HG02970 (cell line): ENCODE results near the gene CRK.
"Not testable (repeated sequence)": the region's sequence is repeated elsewhere in the genome, so short reads cannot be mapped to it uniquely, and the experiment has no call there.

Experiments
- ATAC-seq: cut with Tn5 transposase; IDR thresholded peaks from one replicate; pipeline ENCODE4 v1.9.1; 2021; ENCODE audit warnings: mild to moderate bottlenecking, moderate library complexity, moderate number of reproducible peaks; ENCODE audit not compliant: unreplicated experiment, low FRiP score

The CRK gene

GRCh38 chr17:1469231-1469852 is 13.3 kb upstream of the CRK start:
- no peak for ATAC-seq

- ATAC-seq = no peak
These were observed 12.0 kb upstream of the CRK start for GRCh38 chr17:1467898-1468492.

- no peak for ATAC-seq
These were observed 11.2 kb upstream of the CRK start for GRCh38 chr17:1467258-1467657.

- no peak for ATAC-seq
These were observed 8.2 kb upstream of the CRK start for GRCh38 chr17:1464186-1464585.

- no peak for ATAC-seq
These were observed 6.4 kb upstream of the CRK start for GRCh38 chr17:1462164-1463112.

GRCh38 chr17:1461198-1461944 is 5.3 kb upstream of the CRK start:
- ATAC-seq = no peak

GRCh38 chr17:1460233-1460632 is 4.2 kb upstream of the CRK start:
- ATAC-seq = no peak

GRCh38 chr17:1455291-1455796 is 688 bp downstream of the CRK start:
- peak; percentile 28 for ATAC-seq

- no peak for ATAC-seq
These were observed 1.5 kb downstream of the CRK start for GRCh38 chr17:1454541-1454940.

GRCh38 chr17:1453694-1454093 is 2.3 kb downstream of the CRK start:
- not testable (repeated sequence) for ATAC-seq

- no peak for ATAC-seq
These were observed 3.2 kb downstream of the CRK start for GRCh38 chr17:1452836-1453235.

GRCh38 chr17:1450261-1450660 is 5.8 kb downstream of the CRK start:
- ATAC-seq = not testable (repeated sequence)

- no peak for ATAC-seq
These were observed 6.5 kb downstream of the CRK start for GRCh38 chr17:1449412-1449967.

- ATAC-seq = no peak
These were observed 9.0 kb downstream of the CRK start for GRCh38 chr17:1447052-1447451.

- ATAC-seq = no peak
These were observed 9.8 kb downstream of the CRK start for GRCh38 chr17:1446201-1446600.

GRCh38 chr17:1445695-1446094 is 10.3 kb downstream of the CRK start:
- not testable (repeated sequence) for ATAC-seq

GRCh38 chr17:1442721-1443120 is 13.3 kb downstream of the CRK start:
- not testable (repeated sequence) for ATAC-seq

GRCh38 chr17:1442187-1442586 is 13.8 kb downstream of the CRK start:
- no peak for ATAC-seq

GRCh38 chr17:1440921-1441320 is 15.1 kb downstream of the CRK start:
- ATAC-seq = no peak

GRCh38 chr17:1438593-1439083 is 17.4 kb downstream of the CRK start:
- ATAC-seq = no peak
